Retina (tissue), 1 donor: ENCODE measurements around the gene USF1.
A peak's percentile ranks its signal among the peaks of the same experiment; 100 is the strongest.
"Not testable (repeated sequence)": the region's sequence is repeated elsewhere in the genome, so short reads cannot be mapped to it uniquely, and the experiment has no call there.

Source experiments
- DNase-seq: peaks from one replicate; pipeline ENCODE4 v3.0.0-alpha.2; 2016

Gene USF1

GRCh38 chr1:161017756-161018630 is 27.8 kb downstream of the USF1 start:
- no peak for DNase-seq

DNA sequence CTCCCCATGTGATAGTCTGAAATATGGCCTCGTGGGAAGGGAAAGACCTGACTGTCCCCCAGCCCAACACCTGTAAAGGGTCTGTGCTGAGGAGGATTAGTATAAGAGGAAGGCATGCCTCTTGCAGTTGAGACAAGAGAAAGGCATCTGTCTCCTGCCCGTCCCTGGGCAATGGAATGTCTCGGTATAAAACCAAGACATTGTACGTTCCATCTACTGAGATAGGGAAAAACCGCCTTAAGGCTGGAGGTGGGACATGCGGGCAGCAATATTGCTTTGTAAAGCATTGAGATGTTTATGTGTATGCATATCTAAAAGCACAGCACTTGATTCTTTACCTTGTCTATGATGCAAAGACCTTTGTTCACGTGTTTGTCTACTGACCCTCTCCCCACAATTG is 28.6 kb downstream of the USF1 start:
- DNase-seq: not testable (repeated sequence)

DNA sequence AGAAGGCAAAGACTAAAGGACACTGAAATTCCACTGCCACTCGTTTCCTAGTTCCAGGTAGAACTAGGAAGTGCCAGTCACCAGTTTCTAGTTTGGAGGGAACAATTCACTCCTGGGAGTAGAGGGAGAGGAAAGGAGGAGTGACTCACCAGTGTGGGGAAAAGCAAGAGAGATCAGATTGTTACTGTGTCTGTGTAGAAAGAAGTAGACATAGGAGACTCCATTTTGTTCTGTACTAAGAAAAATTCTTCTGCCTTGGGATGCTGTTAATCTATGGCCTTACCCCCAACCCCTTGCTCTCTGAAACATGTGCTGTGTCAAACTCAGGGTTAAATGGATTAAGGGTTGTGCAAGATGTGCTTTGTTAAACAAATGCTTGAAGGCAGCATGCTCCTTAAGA is 29.1 kb downstream of the USF1 start:
- DNase-seq: not testable (repeated sequence)

DNA sequence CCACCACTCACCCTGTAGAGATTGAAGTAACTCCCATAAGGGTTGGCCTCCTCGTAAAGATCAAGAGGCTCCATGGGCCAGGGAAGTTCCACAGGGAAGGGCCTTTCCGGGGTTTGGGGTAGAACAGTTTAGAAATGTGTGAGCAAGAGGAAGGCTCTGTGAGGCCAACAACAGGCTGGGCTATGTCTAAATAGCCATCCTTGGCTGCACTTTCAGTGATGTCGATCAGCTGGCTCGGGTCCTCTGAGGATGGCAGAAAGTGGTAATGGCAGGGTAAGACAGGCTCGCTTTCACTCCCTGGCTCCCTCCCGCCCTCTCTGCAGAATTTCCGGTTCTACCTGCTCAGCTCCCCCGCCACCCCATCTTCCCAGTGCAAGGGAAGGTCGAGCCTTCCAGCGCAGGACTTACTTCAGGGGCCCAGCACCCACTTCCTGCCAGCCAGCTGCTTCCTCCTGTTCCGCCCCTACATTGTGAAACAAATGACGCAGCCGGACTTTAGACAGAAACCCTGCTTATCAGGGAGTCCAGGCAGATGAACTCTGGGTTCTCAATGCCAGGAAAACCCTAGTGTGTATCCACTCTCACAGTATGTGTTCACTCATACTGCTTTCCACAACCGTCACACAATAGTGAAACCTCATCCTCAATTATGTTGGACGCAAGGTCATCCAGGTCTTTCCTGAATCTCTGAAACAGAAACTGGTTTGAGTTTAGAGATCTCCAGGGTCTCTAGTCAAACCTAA is 32.1 kb downstream of the USF1 start:
- DNase-seq: no peak

GRCh38 chr1:161013131-161013487 is 32.7 kb downstream of the USF1 start:
- no peak for DNase-seq

DNA sequence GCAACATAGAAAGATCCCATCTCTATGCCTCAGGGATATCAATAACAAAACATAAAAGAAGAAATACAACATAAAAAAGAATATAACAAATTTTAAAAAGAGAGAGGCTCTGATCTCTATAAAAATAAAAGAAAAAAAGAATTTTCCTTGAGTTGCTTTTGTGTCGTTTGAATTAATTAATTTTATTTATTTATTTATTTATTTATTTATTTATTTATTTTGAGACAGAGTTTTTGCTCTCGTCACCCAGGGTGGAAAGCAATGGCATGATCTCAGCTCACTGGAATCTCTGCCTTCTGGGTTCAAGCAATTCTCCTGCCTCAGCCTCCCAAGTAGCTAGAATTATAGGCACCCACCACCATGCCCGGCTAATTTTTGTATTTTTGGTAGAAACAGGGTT is 33.4 kb downstream of the USF1 start:
- DNase-seq: no peak

GRCh38 chr1:161009602-161010211 is 36.1 kb downstream of the USF1 start:
- no peak for DNase-seq

DNA sequence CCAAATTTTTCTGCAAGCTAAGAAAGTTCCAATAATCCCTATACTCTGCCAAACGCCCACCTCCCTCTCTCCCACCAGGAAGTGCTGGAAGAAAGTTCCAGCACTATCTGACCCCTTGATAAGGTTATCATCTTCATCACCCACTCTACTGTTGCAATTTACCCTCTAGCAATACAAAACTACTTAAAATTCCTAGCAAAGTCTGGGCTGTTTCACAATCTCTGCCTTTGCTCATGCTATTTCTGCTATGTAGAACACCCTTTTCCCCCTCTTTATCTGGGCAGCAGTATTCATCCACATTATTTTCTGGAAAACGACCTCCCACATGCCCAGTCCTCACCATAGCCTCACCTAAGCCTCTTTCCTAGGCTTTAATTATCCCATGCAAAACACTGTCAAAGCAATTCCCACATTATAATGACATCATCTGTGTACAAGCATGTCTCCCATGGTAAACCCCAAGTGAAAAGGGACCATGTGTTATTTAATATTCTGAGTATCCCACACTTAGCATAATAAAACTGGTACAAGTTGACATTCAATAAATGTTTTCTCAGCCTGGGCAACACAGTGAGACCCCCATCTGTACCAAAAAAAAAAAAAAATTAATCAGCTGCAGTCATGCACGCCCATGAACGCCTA is 36.8 kb downstream of the USF1 start:
- DNase-seq: no peak

DNA sequence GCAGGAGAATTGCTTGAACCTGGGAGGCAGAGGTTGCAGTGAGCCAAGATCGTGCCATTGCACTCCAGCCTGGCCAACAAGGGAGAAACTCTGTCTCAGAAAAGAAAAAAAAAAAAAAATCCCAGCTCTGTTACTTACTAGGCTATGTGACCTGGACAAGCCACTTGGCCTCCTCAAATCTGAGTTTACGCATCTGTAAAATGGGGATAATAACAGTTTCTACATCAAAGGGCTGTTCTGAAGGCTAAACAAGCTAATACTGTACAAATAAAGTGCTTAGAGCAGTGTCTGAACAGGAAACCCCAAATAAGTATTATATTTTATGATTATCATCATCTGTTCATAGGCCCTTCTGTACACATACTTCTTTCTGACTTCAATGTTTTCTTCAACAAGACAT is 38.4 kb downstream of the USF1 start:
- DNase-seq: no peak

- DNase-seq: no peak
Observed at GRCh38 chr1:161006563-161006962, 39.2 kb downstream of the USF1 start.

DNA sequence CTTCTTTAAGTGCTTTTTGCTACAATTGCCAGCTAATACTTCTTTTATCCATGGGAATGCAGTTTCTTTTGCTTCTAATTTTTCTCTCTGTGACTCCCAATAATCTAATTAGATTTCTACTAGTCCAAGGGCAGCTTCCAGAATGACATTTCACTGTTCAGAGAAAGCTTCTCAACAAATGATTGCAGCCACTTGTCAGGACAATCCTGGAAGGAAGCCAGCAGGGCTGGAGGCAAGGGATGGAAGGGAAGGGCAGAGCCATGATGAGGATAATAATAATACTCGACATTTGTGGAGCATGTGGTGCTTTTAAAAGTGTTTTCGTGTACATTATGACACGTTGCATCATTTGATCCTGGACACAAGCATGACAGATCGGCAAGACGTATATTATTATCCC is 44.3 kb downstream of the USF1 start:
- no peak for DNase-seq

DNA sequence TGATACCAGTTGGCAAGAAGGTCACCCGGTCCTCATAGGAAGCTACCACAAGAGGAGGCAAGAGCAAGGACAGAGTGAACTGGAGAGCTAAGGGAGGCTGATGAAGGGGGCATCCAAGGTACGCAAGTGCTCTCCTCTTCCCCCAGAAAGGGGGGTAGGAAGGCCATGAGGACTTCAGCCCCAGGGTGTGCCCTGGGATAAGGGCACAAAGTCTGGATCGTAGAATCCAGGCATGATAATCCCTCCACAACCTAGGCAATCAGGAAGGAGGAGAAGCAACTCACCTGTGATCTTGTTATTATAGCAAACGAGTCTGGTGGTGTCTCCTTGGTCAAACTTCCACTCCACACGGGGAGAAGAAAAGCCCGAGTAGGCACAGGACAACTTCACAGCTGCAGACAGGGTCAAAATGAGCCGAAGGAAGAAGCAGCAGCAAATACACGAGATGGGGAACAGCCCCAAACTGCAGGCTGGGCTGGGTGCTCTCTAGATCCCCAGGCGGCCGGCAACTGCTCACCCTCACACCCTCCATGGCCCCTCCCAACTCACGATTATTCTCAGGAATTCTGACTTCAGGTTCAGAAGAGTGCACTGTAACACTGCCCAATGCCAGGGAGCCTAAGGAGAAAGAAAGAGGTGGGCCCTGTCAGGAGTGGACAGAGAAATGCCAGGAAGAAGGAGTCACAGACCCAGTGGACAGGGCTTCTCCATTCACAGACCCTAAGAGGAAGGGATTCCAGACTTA is 44.9 kb downstream of the USF1 start:
- DNase-seq: no peak

GRCh38 chr1:160999376-160999775 is 46.4 kb downstream of the USF1 start:
- no peak for DNase-seq

GRCh38 chr1:160997323-160998038 is 48.3 kb downstream of the USF1 start:
- DNase-seq: no peak

GRCh38 chr1:160996178-160996577 is 49.6 kb downstream of the USF1 start:
- no peak for DNase-seq

DNA sequence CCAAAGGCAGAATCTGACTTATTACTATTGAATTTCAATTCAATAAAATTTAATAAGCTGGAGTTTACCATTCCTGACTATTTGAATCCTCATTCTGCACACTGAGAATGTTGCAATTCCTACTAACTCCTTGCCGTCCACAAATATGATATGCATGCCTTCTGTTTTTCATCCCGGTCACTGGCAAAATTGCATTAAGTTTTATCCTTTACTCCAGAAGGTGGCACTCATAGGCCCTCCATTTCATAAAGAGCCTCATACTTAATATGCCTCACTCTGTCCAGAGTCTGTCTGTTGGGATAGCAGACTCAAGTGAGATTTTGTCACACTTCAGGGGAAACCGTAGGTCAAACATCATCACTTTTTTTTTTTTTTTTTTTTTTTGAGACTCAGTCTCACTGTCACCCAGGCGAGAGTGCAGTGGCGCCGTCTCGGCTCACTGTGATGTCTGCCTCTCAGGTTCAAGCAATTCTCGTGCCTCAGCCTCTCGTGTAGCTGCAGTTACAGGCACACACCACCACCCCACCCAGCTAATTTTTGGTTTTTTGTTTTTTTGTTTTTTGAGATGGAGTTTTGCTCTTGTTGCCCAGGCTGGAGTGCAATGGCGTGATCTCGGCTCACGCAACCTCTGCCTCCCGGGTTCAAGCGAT is 52.1 kb downstream of the USF1 start:
- DNase-seq: peak; percentile 9

DNA sequence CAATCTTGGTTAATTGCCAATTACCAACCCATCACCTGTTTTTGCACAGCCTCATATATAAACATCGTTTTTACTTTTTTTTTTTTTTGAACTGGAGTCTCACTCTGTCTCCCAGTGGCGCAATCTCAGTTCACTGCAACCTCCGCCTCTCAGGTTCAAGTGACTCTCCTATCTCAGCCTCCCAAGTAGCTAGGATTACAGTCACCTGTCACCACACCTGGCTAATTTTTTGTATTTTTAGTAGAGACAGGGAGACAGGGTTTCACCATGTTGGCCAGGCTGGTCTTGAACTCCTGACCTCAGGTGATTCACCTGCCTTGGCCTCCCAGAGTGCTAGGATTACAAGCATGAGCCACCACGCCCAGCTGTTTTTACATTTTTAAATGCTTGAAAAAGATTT is 53.7 kb downstream of the USF1 start:
- not testable (repeated sequence) for DNase-seq
